Eye (tissue), 1 donor: ENCODE data around the gene RBM46.
"Not testable (repeated sequence)": the region's sequence is repeated elsewhere in the genome, so short reads cannot be mapped to it uniquely, and the experiment has no call there.

Experiments used
- DNase-seq: peaks from one replicate; pipeline ENCODE4 v3.0.0-alpha.2; 2015

RBM46 gene

GRCh38 chr4:154838694-154839093 is 57.6 kb downstream of the RBM46 start:
- no peak for DNase-seq

- DNase-seq: peak; percentile 15
Observed at GRCh38 chr4:154854362-154854761, 73.3 kb downstream of the RBM46 start.

GRCh38 chr4:154858166-154858565 is 77.1 kb downstream of the RBM46 start:
- no peak for DNase-seq

GRCh38 chr4:154868414-154869194 is 87.5 kb downstream of the RBM46 start:
- DNase-seq: no peak

- no peak for DNase-seq
Observed at GRCh38 chr4:154869301-154869700, 88.2 kb downstream of the RBM46 start.

- DNase-seq: no peak
Observed at GRCh38 chr4:154872198-154872597, 91.1 kb downstream of the RBM46 start.

GRCh38 chr4:154874049-154874448 is 93.0 kb downstream of the RBM46 start:
- DNase-seq: not testable (repeated sequence)

- DNase-seq: peak; percentile 16
Observed at GRCh38 chr4:154877110-154877760, 96.2 kb downstream of the RBM46 start.
